ENCODE results near the gene IP6K2.
"Not testable (repeated sequence)": the region's sequence is repeated elsewhere in the genome, so short reads cannot be mapped to it uniquely, and the experiment has no call there.

IP6K2 gene, protein sequence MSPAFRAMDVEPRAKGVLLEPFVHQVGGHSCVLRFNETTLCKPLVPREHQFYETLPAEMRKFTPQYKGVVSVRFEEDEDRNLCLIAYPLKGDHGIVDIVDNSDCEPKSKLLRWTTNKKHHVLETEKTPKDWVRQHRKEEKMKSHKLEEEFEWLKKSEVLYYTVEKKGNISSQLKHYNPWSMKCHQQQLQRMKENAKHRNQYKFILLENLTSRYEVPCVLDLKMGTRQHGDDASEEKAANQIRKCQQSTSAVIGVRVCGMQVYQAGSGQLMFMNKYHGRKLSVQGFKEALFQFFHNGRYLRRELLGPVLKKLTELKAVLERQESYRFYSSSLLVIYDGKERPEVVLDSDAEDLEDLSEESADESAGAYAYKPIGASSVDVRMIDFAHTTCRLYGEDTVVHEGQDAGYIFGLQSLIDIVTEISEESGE
- total RNA-seq = 60.4 to 77.6 reads per million in 2 experiments

DNA sequence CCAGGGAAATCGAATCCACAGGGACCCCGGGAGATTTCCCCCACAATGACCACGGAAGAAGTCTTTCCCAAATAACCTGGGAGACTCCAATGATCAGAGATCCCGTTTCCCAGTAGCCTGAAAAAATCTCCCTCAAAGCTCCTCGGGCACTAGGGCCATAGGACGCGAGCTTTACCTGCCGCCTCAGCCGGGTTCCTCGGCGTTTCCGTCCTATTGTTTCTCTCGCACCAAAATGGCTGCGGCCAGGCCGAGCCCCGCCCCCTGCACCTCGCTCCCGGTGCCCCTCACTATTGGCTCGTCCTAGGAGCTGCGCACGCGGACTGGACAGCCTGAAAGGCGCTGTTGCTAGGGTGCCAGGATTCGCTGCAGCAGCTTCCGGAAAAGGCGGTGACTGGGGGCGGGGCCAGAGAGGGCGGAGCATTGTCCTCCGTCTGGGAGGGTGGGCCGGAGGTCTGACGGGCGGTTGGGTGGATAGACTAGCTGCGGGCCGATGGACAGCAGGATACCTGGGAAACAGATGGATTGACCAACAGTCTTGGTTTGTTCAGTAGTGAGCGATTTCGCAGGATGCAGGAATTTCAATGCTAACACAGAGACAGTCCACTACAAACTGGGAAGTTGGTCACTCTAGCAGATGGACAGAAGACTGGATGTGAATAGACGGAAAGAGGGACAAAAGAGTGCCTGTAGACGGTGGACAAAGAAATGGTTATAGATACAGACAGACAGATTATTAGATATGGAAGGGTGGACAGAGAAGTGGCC is at the start of gene IP6K2:
Gene IP6K2, minus strand, starts transcription at position 240 of the 765 bp plus-strand sequence. CDS start 21,930 bp downstream, outside the sequence.
- peak; percentile 96 for DNase-seq (ENCODE audit: low read depth)

DNA sequence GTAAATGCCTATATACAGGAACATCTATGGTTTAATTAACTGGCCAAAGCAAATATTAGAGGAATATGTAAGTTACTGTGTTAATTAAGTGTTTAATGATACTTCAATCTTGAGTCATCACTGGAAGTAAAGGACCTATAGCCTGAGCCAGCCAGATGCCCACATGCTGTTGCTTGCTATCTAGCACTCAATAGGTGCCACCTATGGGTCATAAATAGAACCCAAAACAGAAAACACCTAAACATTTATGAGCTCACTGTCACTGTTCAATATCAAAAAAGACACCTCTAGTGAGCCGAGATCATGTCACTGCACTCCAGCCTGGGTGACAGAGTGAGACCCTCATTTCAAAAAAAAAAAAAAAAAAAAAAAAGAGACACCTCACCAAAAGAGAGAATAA is 48.4 kb upstream of the IP6K2 start:
- DNase-seq (ENCODE audit: low read depth) = no peak

DNA sequence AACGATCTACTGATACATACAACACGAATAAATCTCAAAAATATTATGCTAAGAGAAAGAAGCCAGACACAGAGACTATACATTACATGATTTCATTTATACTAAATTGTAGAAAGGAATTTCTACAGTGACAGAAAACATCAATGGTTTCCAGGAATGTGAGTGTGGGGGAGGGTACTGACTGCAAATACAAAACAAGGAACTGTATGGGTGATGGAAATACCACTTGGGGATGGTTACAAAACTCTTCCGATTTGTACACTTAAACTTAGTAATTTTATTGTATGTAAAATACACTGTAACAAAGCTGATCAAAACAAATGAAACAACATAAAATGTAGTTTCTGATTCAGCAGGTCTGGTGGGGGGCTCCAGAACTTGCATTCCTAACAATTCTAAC is 45.8 kb upstream of the IP6K2 start:
- no peak for DNase-seq (ENCODE audit: low read depth)

DNA sequence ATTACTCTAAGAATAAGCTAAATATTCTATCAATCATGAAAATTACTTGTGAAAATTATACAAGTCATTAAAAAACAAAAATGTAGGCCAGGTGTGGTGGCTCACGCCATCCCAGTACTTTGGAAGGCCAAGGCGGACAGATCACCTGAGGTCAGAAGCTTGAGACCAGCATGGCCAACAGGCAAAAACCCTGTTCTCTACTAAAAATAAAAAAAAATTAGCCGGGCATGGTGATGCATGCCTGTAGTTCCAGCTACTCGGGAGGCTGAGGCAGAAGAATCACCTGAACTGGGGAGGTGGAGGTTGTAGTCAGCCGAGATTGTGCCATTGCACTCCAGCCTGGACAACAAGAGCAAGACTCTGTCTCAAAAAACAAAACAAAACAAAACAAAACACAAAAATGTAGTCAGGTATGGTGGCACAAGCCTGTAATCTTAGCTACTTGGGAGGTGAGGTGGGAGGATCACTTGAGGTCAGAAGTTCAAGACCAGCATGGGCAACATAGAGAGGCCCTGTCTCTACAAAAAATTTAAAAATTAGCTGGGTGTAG is 43.0 kb upstream of the IP6K2 start:
- DNase-seq (ENCODE audit: low read depth) = not testable (repeated sequence)

DNA sequence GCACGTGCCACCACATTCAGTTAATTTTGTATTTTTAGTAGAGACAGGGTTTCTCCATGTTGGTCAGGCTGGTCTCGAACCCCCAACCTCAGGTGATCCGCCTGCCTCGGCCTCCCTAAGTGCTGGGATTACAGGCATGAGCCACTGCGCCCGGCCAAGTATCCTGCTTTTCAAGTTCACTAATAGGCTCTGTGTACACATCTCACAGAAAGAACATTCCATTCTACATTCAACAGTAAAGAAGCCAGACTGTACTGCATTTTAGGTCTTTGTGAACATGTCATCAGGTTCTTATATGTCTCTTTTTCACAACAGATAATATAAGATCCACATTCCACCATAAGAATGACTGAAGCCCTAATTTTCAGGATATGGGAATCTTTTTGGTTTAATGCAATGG is 42.5 kb upstream of the IP6K2 start:
- not testable (repeated sequence) for DNase-seq (ENCODE audit: low read depth)

DNA sequence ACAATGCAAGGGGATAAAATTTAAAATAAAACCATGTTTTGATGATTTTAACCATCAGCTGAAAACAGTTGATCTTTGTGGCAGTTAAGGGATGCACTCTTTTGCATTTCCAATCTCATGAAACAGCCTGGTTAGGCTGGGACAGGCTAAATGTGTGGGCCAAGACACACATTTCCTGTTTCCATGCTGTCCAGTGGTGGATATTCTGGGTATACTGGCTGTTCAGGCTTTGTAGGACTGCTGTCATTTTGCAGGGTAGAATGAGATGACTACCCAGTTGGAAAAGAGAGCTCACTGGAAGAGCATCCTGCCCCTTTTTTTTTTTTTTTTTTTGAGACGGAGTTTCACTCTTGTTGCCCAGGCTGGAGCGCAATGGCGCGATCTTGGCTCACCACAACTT is 42.0 kb upstream of the IP6K2 start:
- DNase-seq (ENCODE audit: low read depth) = no peak

DNA sequence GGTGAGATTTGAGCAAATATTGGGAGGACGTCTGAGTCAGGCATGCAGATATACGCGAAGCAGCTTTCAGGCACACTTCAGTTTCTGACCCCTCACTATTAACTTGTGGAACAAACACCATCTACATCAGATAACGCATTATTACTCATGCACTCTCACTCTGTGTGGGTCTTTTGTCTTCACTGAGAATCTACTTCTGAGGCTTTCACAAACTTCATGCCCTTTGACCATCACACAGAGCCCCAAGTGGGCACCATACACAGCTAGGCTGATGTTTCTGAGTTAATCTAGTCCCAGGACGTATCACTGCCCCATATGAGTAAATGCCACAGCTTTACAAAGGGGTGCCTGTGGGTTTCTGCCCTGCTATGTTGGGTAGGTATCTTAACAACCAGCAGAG is 39.6 kb upstream of the IP6K2 start:
- DNase-seq (ENCODE audit: low read depth) = no peak

DNA sequence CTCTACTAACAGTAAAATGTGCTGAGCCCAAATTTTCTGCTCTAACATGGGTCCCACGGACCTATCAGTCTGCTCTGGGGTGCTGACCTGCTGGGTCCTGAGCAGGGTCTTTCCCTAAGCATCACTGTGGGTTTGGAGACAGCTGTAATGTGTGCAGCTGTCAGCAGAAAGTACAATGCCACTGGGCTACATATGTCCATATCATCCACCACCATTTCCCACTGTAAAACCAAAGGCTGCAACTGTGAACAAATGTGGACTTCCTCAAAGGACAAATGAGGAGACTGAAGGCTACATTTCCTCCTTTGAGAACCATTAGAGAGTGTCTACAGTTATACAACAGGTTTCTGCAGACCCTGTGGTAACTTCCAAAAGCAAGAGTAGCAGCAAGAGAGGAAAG is 33.8 kb upstream of the IP6K2 start:
- no peak for DNase-seq (ENCODE audit: low read depth)

DNA sequence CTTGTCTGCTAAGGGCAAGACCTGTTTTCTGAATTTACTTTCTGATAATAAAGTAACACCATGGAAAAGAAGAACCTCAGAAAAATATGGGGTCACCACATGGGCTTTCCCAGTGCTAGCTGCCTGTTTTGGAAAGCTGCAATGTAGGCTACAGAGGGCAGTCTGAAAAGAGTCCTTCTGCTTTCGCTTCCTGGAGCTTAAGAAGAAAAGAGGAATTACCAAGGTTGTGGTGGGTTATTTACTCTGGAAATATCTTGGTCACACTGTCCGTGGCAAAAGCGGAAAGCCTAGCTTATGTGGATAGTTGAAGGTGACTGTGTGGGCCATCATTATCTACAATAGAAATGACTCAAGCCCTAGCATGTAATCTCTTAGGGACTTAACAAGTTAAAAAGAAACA is 31.7 kb upstream of the IP6K2 start:
- no peak for DNase-seq (ENCODE audit: low read depth)

DNA sequence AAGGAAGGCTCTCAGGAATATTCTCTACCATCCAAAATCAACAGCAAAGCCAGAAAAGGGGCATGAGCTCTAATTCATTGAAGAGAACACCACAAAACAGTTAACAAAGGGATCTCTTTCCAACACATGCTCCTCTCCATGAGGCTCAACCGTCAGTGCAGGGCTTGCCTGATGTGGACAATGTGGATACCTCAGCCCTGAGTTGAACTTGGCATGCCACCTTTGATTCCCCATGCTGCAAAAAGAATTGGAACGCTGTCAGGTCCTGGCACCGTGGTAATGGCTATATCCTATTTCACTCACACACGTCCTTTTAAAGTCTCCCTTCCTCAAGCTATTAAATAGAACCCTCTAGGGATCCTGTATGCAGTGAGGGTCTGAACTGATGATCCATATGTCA is 30.7 kb upstream of the IP6K2 start:
- no peak for DNase-seq (ENCODE audit: low read depth)

DNA sequence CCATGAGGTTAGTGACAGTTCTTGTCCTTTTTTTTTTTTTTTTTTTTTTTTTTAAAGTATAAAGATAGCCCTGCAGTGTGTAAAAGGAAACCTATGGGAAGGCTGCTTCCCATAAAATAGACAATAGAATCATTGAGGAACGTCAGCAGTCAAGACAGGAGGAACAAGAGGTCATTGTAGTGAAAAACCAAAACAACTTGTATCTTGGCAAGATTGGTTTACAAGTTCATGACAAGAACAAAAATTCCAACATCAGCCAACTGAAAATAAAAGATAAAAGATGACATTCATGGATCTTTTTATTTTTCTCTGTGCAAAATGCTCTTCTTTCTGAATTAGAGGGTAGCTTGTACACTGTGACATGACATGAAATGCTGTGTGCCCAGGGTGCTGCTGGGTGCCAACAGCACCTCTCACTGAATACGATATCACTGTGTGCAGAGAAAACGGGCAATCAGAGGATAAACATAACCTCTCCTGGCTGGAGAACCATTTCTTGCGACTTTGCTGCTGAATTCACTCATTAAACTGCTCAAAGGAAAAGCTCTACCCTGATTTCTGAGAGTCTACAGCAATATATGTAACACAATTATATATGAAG is 30.1 kb upstream of the IP6K2 start:
- DNase-seq (ENCODE audit: low read depth) = no peak

DNA sequence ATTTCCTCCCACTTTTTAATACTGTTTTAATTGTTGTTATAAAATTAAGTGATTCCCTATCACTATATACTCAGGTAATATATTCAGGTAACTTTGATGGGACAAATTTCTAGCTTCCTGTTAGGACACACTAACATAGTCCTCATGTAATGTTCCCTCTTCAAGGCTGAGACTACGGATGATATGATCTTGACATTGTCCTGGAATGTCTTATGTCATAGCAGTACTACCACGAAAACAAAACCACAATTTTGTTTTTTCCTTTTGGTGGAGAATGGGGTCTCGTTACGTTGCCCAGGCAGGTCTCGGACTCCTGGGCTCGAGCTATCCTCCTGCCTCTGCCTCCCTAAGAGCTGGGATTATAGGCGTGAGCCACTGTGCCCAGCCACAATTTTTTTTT is 26.8 kb upstream of the IP6K2 start:
- DNase-seq (ENCODE audit: low read depth) = no peak

DNA sequence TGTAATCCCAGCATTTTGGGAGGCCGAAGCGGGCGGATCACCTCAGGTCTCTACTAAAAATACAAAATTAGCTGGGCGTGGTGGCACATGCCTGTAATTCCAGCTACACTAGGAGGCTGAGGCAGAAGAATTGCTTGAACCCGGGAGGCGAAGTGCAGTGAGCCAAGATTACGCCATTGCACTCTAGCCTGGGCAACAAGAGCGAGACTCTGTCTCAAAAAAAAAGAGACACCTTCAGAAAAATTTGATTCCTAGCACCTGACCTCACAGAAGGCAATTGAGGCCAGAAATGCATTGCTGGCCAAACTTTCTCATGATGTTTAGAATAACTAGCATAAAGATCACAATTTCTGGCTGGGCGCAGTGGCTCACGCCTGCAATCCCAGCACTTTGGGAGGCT is 24.2 kb upstream of the IP6K2 start:
- not testable (repeated sequence) for DNase-seq (ENCODE audit: low read depth)

DNA sequence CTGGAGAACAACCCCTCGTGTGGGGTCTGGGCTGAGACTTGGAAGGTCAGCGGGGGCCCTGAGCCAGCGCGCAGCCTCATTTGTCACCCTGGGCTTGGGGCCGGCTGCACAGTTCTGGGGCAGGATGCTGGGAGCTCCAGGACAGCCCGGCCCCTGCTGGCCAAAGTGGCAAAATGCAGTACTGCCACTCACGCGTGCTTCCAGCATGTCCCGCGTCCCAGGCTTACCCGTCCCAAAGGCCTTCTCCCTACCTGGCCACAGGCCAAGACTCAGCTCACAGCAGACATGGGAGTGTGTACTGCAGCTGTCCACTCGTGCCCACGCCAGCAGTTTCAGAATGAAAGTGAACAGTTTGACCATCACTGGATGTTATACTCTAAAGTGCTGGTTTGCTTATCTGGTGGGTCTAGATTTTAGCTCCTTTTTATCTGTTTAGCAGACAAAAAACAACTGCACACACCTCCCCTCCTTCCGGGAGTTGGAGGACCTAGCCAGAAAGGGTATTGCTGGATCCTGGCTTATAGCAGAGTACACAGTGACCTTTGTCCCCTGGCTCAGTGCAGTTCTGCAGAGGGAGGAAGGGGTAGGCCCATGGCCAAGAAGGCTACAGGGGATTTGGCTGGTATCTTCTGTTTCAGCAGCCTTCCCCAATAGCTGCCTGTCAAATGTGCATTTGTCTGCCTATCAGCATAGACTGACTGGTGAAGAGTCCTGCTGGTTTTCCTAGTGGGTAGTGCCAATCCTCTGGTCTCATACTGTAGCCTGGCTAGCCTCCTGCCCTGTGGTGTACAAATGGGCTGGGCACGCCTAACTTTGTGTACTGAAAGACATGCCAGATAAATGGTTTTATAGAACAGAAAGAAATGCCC is 23.2 kb upstream of the IP6K2 start:
- DNase-seq (ENCODE audit: low read depth) = peak; percentile 12

DNA sequence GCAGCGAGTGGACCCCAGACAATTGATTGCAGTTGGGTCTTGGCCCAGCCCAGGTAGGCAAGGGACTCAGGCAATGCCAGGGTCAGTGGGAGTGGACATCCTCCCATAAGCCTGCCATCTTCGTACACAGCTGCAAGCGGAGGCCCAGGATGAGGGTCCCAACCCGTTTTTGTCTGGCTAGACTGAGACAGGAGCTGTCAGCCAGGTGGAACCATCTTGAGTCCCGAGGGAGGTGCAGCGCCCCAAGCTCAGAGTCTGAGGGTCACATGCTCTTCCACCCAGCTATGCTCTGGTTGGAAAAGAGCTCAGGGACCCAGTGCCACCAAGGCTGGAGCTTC is 22.6 kb upstream of the IP6K2 start:
- DNase-seq (ENCODE audit: low read depth) = no peak

DNA sequence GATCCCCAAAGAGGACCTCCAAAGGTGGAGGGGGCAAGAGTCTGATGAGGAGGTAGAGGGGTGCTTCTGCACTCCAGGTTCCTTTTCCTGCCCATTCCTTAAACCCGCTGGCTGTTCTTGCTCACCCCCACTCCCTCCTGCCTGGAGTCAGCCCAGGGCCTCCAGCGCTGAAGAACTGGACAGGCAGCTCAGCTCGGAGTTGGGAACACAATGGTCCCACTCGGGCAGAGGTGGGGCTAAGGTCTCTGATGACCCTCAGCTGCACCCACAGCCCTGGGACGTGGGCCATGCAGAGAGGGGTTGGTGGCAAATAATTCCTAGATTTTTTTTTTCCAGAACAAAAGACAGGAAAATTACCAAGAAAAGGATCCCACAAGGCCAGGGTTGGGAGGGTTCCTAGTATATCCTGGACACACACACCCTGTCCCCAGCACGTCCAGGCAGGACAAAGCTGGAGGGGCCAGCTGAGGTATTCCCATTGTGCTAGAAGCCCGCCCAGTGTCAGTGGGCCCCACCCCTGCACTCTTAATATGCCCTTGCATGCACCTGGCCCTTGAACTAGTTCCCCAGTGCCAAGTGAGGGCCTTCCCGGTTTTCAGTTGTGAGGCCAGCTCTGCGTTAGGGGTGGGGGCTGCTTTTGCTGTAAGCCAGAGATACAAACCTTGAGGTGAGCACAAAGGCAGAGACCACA is 22.1 kb upstream of the IP6K2 start:
- no peak for DNase-seq (ENCODE audit: low read depth)

DNA sequence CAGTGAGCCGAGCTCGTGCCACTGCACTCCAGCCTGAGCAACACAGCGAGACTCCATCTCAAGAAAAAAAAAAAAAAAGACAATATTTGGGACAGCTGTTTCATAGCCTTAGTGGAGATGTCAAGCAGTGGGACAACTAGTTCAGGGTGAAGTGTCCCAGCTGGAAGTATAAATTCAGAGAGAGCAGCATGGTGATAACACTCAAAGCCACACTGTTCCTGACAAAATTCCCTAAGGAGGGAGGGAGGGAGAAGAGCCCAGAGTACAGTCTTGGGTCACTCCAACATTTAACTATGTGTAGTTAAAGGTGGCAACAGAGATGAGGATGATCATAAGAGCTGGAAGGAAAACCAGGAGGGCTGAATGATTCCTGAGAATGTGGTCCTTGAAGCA is 21.1 kb upstream of the IP6K2 start:
- DNase-seq (ENCODE audit: low read depth) = no peak

DNA sequence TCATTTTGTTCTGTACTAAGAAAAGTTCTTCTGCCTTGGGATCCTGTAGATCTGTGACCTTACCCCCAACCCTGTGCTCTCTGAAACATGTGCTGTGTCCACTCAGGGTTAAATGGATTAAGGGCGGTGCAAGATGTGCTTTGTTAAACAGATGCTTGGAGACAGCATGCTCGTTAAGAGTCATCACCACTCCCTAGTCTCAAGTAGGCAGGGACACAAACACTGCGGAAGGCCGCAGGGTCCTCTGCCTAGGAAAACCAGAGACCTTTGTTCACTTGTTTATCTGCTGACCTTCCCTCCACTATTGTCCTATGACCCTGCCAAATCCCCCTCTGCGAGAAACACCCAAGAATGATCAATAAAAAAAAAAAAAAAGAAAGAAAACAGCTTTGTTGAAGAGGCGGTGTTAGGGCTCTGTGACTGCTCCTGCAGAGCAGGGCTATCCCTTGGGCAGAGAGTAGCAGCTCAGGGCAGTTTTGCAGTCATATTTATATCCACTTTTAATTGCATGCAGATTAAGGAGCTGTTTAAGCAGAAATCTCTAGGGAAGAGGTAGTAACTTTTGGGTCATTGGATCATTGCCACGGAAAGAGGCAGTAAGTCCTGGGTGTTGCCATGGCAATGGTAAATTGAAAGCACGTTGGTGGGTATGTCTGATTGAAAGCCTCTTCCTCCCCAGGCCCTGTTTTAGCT is 18.2 kb upstream of the IP6K2 start:
- not testable (repeated sequence) for DNase-seq (ENCODE audit: low read depth)

DNA sequence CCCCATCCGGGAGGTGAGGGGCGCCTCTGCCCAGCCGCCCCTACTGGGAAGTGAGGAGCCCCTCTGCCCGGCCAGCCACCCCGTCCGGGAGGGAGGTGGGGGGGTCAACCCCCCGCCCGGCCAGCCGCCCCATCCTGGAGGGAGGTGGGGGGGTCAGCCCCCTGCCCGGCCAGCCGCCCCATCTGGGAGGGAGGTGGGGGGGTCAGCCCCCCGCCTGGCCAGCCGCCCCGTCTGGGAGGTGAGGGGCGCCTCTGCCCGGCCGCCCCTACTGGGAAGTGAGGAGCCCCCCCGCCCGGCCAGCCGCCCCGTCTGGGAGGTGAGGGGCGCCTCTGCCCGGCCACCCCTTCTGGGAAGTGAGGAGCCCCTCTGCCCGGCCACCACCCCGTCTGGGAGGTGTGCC is 17.5 kb upstream of the IP6K2 start:
- DNase-seq (ENCODE audit: low read depth) = not testable (repeated sequence)

DNA sequence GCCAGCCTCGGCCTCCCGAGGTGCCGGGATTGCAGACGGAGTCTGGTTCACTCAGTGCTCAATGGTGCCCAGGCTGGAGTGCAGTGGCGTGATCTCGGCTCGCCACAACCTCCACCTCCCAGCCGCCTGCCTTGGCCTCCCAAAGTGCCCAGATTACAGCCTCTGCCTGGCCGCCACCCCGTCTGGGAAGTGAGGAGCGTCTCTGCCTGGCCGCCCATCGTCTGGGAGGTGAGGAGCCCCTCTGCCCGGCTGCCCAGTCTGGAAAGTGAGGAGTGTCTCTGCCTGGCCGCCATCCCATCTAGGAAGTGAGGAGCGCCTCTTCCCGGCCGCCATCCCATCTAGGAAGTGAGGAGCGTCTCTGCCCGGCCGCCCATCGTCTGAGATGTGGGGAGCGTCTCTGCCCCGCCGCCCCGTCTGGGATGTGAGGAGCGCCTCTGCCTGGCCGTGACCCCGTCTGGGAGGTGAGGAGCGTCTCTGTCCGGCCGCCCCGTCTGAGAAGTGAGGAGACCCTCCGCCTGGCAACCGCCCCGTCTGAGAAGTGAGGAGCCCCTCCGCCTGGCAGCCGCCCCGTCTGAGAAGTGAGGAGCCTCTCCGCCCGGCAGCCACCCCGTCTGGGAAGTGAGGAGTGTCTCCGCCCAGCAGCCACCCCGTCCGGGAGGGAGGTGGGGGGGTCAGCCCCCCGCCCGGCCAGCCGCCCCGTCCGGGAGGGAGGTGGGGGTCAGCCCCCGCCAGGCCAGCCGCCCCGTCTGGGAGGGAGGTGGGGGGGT is 16.9 kb upstream of the IP6K2 start:
- not testable (repeated sequence) for DNase-seq (ENCODE audit: low read depth)

Data from T follicular helper cell (primary cell).